ENCODE measurements around the gene DNMT3L. TPM values are rescaled to one million over a fixed set of nuclear protein-coding genes. Genes with fewer than 3 reads are reported as not detected.
"Not testable (repeated sequence)": the region's sequence is repeated elsewhere in the genome, so short reads cannot be mapped to it uniquely, and the experiment has no call there.

DNMT3L gene
- total and polyA plus RNA-seq, 8 donors = not detected

- DNase-seq; FAIRE-seq; H3K27me3 ChIP-seq; H3K4me3 ChIP-seq; ATAC-seq; intact Hi-C loops (cut with DNase I); H3K27ac ChIP-seq; H3K9me3 ChIP-seq; H3K4me1 ChIP-seq; H3K36me3 ChIP-seq: not testable (repeated sequence)
- 100% methylated on average over 1 of the region's 9 CpGs; no CpG with 5 or more reads in 1 of the 2 donors for WGBS, 2 donors
Measured at GRCh38 chr21:44227614-44228013, 34.1 kb downstream of the DNMT3L start.

GRCh38 chr21:44225605-44226004 is 36.1 kb downstream of the DNMT3L start:
- H3K4me1 ChIP-seq; H3K27ac ChIP-seq; FAIRE-seq; H3K36me3 ChIP-seq; DNase-seq; H3K9me3 ChIP-seq; intact Hi-C loops (cut with DNase I); H3K4me3 ChIP-seq; H3K27me3 ChIP-seq; ATAC-seq: not testable (repeated sequence)
- WGBS, 2 donors = no CpG with 5 or more reads among the region's 6 CpGs

GRCh38 chr21:44223334-44223733 is 38.4 kb downstream of the DNMT3L start:
- WGBS, 2 donors = no CpG with 5 or more reads among the region's 5 CpGs
- DNase-seq; H3K4me1 ChIP-seq; H3K9me3 ChIP-seq; FAIRE-seq; H3K4me3 ChIP-seq; H3K36me3 ChIP-seq; H3K27ac ChIP-seq; H3K27me3 ChIP-seq; intact Hi-C loops (cut with DNase I): not testable (repeated sequence)
- peak in 1 of 4 donors; percentile 74 for ATAC-seq

- H3K27me3 ChIP-seq; DNase-seq; H3K36me3 ChIP-seq; H3K27ac ChIP-seq; H3K4me3 ChIP-seq; ATAC-seq; FAIRE-seq; H3K4me1 ChIP-seq; H3K9me3 ChIP-seq; intact Hi-C loops (cut with DNase I): not testable (repeated sequence)
- no CpG with 5 or more reads among the region's 18 CpGs for WGBS, 2 donors
Measured at GRCh38 chr21:44220674-44221073, 41.0 kb downstream of the DNMT3L start.

- ATAC-seq; H3K36me3 ChIP-seq; H3K9me3 ChIP-seq; H3K27ac ChIP-seq; DNase-seq; intact Hi-C loops (cut with DNase I); FAIRE-seq; H3K27me3 ChIP-seq; H3K4me1 ChIP-seq; H3K4me3 ChIP-seq: not testable (repeated sequence)
- WGBS, 2 donors = no CpG with 5 or more reads among the region's 8 CpGs
Measured at GRCh38 chr21:44218461-44218860, 43.2 kb downstream of the DNMT3L start.

GRCh38 chr21:44211978-44212377 is 49.7 kb downstream of the DNMT3L start:
- WGBS, 2 donors = 62% methylated on average over 2 of the region's 2 CpGs; no CpG with 5 or more reads in 1 of the 2 donors

GRCh38 chr21:44211574-44211973 is 50.1 kb downstream of the DNMT3L start:
- H3K4me1 ChIP-seq; H3K27ac ChIP-seq; H3K36me3 ChIP-seq; intact Hi-C loops (cut with DNase I); DNase-seq; H3K4me3 ChIP-seq; ATAC-seq; H3K27me3 ChIP-seq; H3K9me3 ChIP-seq; FAIRE-seq: not testable (repeated sequence)
- 85% methylated on average over 2 of the region's 3 CpGs; no CpG with 5 or more reads in 1 of the 2 donors for WGBS, 2 donors

More at GRCh38 chr21:44211978-44212377, 49.7 kb downstream of the DNMT3L start:
- DNase-seq; H3K36me3 ChIP-seq; intact Hi-C loops (cut with DNase I); H3K27me3 ChIP-seq; H3K4me1 ChIP-seq; H3K27ac ChIP-seq; H3K9me3 ChIP-seq; ATAC-seq; FAIRE-seq; H3K4me3 ChIP-seq: not testable (repeated sequence)

GRCh38 chr21:44207860-44208646 is 53.6 kb downstream of the DNMT3L start:
- ATAC-seq = peak; percentile 17 to 58 (median 53)
- FAIRE-seq; H3K27me3 ChIP-seq; H3K4me1 ChIP-seq; H3K27ac ChIP-seq; H3K4me3 ChIP-seq; H3K9me3 ChIP-seq; H3K36me3 ChIP-seq; intact Hi-C loops (cut with DNase I): not testable (repeated sequence)
- WGBS, 2 donors = 85% methylated on average over 10 of the region's 15 CpGs; no CpG with 5 or more reads in 1 of the 2 donors
- DNase-seq = peak in 1 of 6 donors; percentile 9

GRCh38 chr21:44206698-44207676 is 54.7 kb downstream of the DNMT3L start:
- H3K27me3 ChIP-seq; H3K27ac ChIP-seq; H3K36me3 ChIP-seq; H3K4me3 ChIP-seq; H3K9me3 ChIP-seq; H3K4me1 ChIP-seq; DNase-seq; intact Hi-C loops (cut with DNase I); FAIRE-seq: not testable (repeated sequence)
- ATAC-seq = peak; percentile 43 to 75 (median 74)
- no CpG with 5 or more reads among the region's 33 CpGs for WGBS, 2 donors

GRCh38 chr21:44206187-44206586 is 55.5 kb downstream of the DNMT3L start:
- FAIRE-seq; H3K27me3 ChIP-seq; intact Hi-C loops (cut with DNase I); H3K9me3 ChIP-seq; H3K36me3 ChIP-seq; H3K27ac ChIP-seq; H3K4me1 ChIP-seq; H3K4me3 ChIP-seq; DNase-seq: not testable (repeated sequence)
- WGBS, 2 donors = no CpG with 5 or more reads among the region's 24 CpGs
- ATAC-seq = peak; percentile 21 to 52 (median 35)

- FAIRE-seq; H3K4me1 ChIP-seq; H3K4me3 ChIP-seq; H3K9me3 ChIP-seq; DNase-seq; ATAC-seq; intact Hi-C loops (cut with DNase I); H3K27me3 ChIP-seq; H3K27ac ChIP-seq; H3K36me3 ChIP-seq: not testable (repeated sequence)
- whole genome bisulfite sequencing, 2 donors = no CpG with 5 or more reads among the region's 30 CpGs
Measured at GRCh38 chr21:44202590-44203299, 59.0 kb downstream of the DNMT3L start.

Measured in pancreas (tissue), 10 donors.